ENCODE measurements around the gene GAB1. TPM values are rescaled to one million over a fixed set of nuclear protein-coding genes. Genes with fewer than 3 reads are reported as not detected.

Gene GAB1
- total RNA-seq, 1 experiment from 2014 or later: 3.8 TPM

- CTCF ChIA-PET: no interaction called here
- Histone ChIP-seq H3K9me3 (ENCODE audit: control insufficient read depth in 1 of 2, insufficient read depth in 1 of 2, low read depth in 1 of 2, low read length in 2 of 2) (no peaks in the 10 kb centered on the region), H3K4me2 (ENCODE audit: low read length) (no peak overlapping the region), H3K9me2 (ENCODE audit: insufficient read depth) (no peaks in the 10 kb centered on the region), H3K4me1 (ENCODE audit: control insufficient read depth in 1 of 2, insufficient read depth in 2 of 2, low read length in 2 of 2) (peaks cover 3 to 14% of the 10 kb centered on the region in 2 experiments; a peak in 3 of 4 replicates), H3K27ac (ENCODE audit: low read depth, low read length) (no peak overlapping the region), H3K4me3 (replicated peaks in 1 of 2; ENCODE audit: low read depth in 1 of 2, low read length in 2 of 2) (no peak overlapping the region), H3K79me2 (ENCODE audit: insufficient read depth, low read length) (no peaks in the 10 kb centered on the region), H4K20me1 (ENCODE audit: insufficient read depth) (no peaks in the 10 kb centered on the region), H3K27me3 (ENCODE audit: insufficient read depth, low read length) (no peaks in the 10 kb centered on the region), H3K9ac (ENCODE audit: low read length) (no peak overlapping the region), H2AFZ (ENCODE audit: low read depth, low read length, poor library complexity, severe bottlenecking) (no peak overlapping the region), H3K36me3 (ENCODE audit: control insufficient read depth in 1 of 2, insufficient read depth in 2 of 2, low read length in 2 of 2) (no peaks in the 10 kb centered on the region)
- ATAC-seq (no peak), DNase-seq (ENCODE audit: low read depth, low spot score) (no peak)
- BruUV-seq (replicated peaks): no TSS peak
- POLR2A ChIA-PET: no interaction called here
- RAD21 ChIA-PET (ENCODE audit: low non-redundant PET in 1 of 2, low total read pairs in 2 of 2, uncharacterized antibody in 2 of 2, unreplicated experiment in 2 of 2): no interaction called here
- TF ChIP-seq TCF7L2 (IDR thresholded peaks at IDR 0.05; ENCODE audit: borderline replicate concordance, extremely low read depth, insufficient read depth, insufficient read length) (no peak), SRF (IDR thresholded peaks at IDR 0.05; ENCODE audit: low read depth) (no peak), ZNF274 (IDR thresholded peaks at IDR 0.05; ENCODE audit: low read depth, low read length) (no peak), YY1 (IDR thresholded peaks at IDR 0.05; ENCODE audit: extremely low read depth, insufficient replicate concordance, low read depth, low read length) (no peak), RAD21 (IDR thresholded peaks at IDR 0.05; ENCODE audit: low read depth) (no peak), EGR1 (IDR thresholded peaks at IDR 0.05; ENCODE audit: low read depth) (no peak), CEBPB (IDR thresholded peaks at IDR 0.05; ENCODE audit: low read depth) (no peak), CBX3 (IDR thresholded peaks at IDR 0.05; ENCODE audit: low read depth) (no peak), EZH2 (IDR thresholded peaks at IDR 0.05) (no peak), FOSL1 (IDR thresholded peaks at IDR 0.05; ENCODE audit: low read depth) (no peak), JUND (IDR thresholded peaks at IDR 0.05) (no peak), SP1 (IDR thresholded peaks at IDR 0.05; ENCODE audit: low read depth) (no peak), SIN3A (IDR thresholded peaks at IDR 0.05; ENCODE audit: low read depth) (no peak)
- TF ChIP-seq, protein P1, sequence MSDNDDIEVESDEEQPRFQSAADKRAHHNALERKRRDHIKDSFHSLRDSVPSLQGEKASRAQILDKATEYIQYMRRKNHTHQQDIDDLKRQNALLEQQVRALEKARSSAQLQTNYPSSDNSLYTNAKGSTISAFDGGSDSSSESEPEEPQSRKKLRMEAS (IDR thresholded peaks at IDR 0.05): no peak
- TF ChIP-seq, protein P2, sequence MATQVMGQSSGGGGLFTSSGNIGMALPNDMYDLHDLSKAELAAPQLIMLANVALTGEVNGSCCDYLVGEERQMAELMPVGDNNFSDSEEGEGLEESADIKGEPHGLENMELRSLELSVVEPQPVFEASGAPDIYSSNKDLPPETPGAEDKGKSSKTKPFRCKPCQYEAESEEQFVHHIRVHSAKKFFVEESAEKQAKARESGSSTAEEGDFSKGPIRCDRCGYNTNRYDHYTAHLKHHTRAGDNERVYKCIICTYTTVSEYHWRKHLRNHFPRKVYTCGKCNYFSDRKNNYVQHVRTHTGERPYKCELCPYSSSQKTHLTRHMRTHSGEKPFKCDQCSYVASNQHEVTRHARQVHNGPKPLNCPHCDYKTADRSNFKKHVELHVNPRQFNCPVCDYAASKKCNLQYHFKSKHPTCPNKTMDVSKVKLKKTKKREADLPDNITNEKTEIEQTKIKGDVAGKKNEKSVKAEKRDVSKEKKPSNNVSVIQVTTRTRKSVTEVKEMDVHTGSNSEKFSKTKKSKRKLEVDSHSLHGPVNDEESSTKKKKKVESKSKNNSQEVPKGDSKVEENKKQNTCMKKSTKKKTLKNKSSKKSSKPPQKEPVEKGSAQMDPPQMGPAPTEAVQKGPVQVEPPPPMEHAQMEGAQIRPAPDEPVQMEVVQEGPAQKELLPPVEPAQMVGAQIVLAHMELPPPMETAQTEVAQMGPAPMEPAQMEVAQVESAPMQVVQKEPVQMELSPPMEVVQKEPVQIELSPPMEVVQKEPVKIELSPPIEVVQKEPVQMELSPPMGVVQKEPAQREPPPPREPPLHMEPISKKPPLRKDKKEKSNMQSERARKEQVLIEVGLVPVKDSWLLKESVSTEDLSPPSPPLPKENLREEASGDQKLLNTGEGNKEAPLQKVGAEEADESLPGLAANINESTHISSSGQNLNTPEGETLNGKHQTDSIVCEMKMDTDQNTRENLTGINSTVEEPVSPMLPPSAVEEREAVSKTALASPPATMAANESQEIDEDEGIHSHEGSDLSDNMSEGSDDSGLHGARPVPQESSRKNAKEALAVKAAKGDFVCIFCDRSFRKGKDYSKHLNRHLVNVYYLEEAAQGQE (IDR thresholded peaks at IDR 0.05; ENCODE audit: low read depth): no peak
- intact Hi-C loops (cut with micrococcal nuclease): no loop called here
Observed at GRCh38 chr4:143351149-143351691, 14.5 kb downstream of the GAB1 start.

All from HCT116 (cell line).